Measurements from ENCODE around the gene GPC5.

- TF ChIP-seq CTCF (IDR thresholded peaks at IDR 0.05) (no peak), POLR2A (IDR thresholded peaks at IDR 0.05) (no peak)
Measured at GRCh38 chr13:91950803-91951202, 552.4 kb downstream of the GPC5 start.
